Endothelial cell of hepatic sinusoid (primary cell): Measurements from ENCODE around the gene SIK2.
"Not testable (repeated sequence)": the region's sequence is repeated elsewhere in the genome, so short reads cannot be mapped to it uniquely, and the experiment has no call there.

Experiments
- in situ Hi-C: cut with HindIII; loops from 2 replicates; pipeline ENCODE4 v1.10.0; 2017; ENCODE audit warnings: low sequenced_read_pairs

SIK2 gene

GRCh38 chr11:111743700-111744099, 141.5 kb downstream of the SIK2 start:
- in situ Hi-C loops = no loop called here

- in situ Hi-C loops = no loop called here
These were observed 143.7 kb downstream of the SIK2 start for GRCh38 chr11:111745719-111746504.

DNA sequence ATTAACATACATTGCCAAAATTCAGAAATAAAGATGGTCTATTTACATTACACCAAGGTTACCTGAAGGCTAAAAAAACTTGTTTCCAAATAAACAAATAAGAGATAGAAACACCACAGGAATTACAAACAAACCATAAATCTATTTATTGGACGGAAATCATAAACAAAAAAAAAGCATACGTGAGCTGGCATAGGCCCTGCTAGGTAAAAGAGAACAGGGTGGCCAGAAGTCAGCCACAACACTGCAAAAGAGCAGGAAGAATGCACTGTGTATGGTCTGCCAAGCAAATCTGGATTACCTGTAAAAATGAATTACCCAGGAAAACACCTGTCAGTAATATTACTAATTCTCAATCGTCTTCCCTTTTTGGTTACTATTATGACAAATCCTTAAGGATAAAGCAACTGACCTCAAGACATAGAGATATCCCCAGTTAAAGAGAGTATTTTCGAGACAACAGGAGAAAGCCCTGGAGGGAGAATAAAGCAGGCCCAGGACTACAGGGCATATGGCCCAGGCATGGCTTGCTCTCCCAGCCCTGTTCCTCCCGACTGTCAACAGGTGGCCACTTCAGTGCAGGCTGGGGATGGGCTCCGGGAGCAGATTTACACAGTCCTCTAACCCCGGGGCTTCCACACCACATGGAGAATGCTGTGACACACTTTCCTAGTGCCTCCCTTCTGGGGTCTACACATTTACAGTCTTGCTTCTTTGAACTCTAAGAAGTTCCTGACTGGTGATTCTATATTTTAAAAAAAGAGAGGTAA, 146.0 kb downstream of the SIK2 start:
- in situ Hi-C loops = no loop called here

DNA sequence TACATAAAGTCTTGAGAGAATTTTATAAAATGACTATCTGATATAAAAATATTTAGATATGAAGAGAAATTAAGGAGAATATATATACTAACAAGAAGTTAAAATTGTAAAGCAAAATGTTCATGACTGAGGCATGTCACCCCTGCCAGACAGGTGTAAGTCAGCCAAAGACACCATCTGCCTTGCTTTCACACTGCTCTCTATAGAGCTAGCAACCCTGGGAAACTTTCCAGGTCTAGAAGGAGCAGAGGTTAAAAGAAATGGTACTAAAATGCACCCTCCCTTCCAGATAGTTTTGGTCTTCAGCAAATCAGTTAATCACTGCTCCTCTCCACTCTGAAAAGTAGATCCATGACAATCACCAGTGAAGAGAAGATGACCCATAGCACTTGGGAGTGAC, 147.4 kb downstream of the SIK2 start:
- in situ Hi-C loops = no loop called here

GRCh38 chr11:111756097-111756496, 153.8 kb downstream of the SIK2 start:
- in situ Hi-C loops = no loop called here

DNA sequence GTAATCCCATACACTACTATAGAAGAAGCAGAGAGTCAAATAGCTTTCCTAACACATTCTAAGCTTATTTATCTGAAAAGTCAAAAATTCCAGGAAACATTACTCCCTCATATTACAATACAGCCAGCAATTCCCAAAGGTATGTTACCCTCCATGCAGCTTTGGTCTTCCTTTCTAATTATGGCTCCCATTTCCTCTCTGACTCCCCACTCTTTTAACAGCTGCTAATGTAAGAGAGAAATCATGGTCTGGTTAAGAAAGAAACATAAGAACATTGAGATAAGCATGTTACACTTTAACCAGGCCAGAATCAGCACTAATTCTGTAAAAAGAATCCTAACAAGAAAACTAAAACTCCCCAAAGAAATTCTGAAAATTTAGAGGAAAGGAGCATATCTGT, 157.1 kb downstream of the SIK2 start:
- in situ Hi-C loops = no loop called here

DNA sequence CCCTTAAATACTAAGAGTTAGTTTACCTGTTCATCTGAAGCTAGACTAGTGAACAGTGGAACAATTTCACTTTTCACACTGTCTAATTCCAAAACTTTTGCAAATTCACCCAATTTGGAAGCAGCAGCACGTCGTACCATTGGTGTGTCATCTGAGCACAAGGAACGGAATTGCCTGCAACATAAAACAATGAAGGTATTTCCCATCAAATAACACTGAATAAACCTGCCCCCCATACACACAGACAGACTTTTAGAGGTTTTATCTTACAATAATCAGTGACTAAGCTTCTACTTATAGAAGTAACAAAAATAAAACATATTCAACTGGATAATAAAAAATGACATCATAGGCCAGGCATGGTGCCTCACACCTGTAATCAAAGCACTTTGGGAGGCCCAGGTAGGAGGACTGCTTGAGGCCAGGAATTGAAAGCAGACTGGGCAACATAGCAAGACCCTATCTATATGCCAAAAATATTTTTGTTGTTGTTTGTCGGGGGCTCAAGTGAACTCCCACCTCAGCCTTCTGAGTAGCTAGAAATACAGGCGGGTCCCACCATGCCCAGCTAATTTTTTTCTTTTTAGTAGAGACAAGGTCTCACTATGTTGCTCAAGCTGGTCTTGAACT, 157.6 kb downstream of the SIK2 start:
- in situ Hi-C loops = loop anchor here (5.0 kb wide), 1 partner anchor 33 kb away; no protein-coding TSS in a partner anchor

DNA sequence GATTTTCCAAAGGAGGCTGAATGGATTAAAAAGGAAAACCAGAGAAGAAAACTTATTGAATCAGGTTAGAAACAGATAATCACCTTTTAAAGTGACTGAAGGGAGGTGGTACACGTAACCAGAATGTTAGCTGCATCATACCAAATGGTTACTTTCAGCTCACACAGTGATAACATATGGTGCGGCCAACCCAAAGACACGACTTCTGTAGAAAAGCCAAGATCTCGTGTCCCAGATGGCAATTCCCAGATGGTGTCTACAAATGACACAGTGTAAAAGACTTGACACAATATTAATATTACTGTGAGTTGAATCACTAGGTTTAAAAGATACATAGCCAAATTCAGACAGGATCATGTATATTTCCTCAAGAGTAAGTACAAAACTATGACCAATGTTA, 158.8 kb downstream of the SIK2 start:
- in situ Hi-C loops = loop anchor here (5.0 kb wide), 1 partner anchor 34 kb away; no protein-coding TSS in a partner anchor

DNA sequence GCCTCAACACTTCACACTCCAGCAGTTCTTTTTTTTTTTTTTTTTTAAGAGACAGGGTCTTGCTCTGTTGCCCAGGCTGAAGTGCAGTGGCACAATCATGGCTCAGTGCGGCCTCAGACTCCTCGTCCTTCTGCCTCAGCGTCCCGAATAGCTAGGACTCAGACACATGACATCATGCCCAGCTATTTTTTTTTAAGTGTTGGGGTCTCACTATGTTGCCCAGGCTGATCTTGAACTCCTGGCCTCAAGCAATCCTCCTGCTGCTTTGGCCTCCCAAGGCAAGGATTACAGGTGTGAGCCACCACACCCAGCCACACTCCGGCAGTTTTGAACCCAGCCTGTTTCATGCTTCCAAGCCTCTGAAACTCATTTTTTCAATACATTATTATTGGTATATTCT, 160.3 kb downstream of the SIK2 start:
- in situ Hi-C loops = loop anchor here (5.0 kb wide), 1 partner anchor 35 kb away; no protein-coding TSS in a partner anchor

DNA sequence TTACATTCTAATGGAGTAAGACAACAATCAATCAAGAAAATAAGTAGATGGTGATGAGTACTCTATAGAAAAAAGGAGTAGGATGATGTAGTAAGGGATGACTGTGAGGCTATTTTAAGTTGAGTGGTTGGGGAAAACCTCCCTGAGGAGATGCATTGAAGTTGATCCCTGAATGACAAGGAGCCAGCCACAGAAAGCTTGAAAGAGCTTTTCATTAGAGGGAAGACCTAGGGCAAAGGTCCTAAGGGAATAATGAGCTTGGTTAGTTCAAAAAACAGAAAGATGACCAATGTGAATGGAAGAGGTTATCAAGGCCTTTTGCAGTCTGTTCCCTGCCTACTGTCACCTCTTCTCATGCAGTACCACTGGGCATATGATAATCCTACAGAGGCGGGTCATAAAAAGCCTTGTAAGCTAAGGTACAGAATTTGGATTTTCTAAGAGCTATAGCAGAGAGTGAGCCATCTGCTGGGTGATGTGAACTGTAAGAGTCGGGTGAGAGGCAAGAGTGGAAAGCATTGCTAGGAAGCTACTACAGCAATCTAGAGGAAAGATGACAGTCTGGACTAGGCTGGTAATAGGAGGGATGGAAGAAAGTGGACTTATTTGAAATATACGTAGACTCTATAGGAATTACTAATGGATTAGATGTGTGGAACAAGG, 160.9 kb downstream of the SIK2 start:
- in situ Hi-C loops = loop anchor here (5.0 kb wide), 1 partner anchor 36 kb away; no protein-coding TSS in a partner anchor

- in situ Hi-C loops = loop anchor here (5.0 kb wide), 1 partner anchor 37 kb away; no protein-coding TSS in a partner anchor
These were observed 162.4 kb downstream of the SIK2 start for GRCh38 chr11:111764621-111765020.

DNA sequence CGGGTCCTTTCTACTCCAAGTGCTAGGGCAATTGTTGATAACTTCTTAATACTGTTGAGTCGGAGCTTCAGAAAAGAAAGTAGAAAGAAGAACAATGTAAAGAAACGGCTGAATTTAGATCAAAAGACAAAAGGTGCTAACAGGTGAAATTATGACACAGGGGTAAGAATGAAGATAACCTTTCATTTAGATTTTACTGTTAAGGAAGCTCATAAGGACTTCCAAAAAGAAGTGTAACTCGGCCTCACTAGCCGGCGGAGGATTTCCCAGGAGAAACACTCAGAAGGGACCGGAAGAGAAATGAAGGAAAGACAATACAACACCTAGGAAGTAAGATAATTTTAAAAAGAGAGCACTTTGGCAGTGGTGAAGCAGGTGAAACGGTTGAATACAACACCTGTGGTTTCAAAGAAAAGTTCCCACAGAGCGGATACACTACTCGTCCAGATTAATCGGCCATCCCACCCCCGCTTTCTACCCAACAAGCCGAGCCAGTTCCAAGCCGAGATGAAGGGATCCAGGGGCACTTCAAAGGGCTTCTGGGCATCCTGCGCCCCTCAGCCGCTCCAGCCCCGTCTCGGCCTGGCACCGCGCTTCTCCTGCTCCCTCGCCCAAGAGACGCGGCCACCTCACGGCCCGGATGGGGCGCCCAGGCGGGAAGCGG, 163.2 kb downstream of the SIK2 start:
- in situ Hi-C loops = no loop called here

DNA sequence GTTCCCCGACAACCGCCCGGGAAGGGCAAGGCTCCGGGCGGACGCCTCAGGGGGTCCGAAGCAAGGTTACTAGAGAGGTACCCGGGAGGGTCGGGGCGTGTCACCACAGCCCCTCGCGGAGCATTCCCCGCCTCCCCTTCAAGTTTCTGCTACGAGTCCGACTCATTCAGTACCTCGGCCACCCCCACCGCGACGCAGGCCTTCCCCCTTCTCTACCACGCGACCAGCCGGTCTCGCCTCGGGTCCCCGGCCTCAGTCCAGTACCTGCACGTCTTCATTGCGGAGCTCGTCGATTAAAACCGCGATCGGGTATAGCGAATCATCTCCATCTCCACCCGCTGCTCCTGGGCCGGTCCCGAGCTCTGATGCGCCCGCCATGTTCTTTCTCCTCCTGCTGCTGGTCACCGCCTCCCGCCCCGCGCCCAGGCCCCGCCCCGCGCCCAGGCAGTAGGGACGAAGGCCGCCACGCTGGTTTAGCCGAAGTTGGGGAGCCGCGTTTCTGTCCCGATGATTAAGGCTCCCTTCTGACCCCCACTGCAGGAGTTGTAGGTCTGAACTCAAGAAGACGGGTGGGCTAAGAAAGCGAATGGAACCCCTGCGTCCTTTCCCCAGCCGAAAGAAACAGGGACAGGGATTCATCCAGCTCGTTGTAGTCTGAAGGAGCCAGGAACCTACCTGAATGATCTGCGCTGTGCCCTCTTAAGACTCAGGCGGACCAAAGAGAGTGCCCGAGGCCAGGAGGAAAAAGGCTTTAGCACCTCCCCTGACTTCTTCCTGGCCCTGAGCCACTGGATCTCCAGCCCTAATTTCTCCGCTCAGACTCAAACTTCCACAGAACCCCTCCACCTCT, 164.0 kb downstream of the SIK2 start, which contains the start of gene PPP2R1B:
Gene PPP2R1B, minus strand, starts transcription at position 406 of the 850 bp plus-strand sequence. Its CDS starts 28 bp downstream, at position 378.
- in situ Hi-C loops = no loop called here

GRCh38 chr11:111766834-111767142, 164.5 kb downstream of the SIK2 start:
- in situ Hi-C loops = no loop called here

DNA sequence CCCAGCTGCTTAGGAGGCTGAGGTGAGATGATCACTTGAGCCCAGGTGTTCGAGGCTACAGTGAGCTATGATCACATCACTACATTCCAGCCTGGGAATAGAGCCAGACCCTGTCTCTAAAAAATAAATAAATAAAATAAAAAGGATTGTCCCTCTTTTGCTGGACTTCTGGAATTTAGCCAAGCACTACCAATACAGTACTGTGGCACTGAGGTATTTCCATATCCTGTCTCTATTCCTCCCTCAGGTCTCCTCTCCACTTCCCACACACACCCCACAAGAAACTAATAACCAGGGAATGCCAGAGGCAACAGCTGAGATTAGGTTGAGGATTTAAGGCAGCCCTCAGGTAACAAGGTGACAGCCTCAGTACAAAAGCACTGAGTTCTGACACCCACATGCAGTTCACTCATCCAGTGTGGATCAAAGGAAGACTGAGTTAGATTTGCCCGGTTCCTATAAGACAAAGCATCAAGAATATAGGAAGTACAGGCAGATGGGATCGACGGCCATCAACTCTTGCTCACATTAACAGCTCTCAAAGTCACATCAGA, 168.4 kb downstream of the SIK2 start:
- in situ Hi-C loops = no loop called here

DNA sequence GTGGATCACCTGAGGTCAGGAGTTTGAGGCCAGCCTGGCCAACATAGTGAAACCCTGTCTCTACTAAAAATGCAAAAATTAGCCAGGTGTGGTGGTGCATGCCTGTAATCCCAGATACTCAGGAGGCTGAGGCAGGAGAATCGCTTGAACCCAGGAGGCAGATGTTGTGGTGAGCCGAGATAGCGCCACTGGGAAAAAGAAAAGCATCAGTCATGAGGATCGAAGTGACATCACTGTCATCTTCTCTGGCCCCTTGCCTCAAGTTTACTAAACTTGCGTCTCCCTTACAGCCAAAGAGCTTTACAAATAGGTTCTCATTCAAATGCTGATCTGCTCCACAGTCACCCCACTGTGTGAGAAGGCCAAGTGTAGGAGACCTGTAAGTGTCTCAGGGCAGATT, 169.0 kb downstream of the SIK2 start:
- in situ Hi-C loops = not testable (repeated sequence)

- in situ Hi-C loops = no loop called here
These were observed 170.3 kb downstream of the SIK2 start for GRCh38 chr11:111772535-111772934.

DNA sequence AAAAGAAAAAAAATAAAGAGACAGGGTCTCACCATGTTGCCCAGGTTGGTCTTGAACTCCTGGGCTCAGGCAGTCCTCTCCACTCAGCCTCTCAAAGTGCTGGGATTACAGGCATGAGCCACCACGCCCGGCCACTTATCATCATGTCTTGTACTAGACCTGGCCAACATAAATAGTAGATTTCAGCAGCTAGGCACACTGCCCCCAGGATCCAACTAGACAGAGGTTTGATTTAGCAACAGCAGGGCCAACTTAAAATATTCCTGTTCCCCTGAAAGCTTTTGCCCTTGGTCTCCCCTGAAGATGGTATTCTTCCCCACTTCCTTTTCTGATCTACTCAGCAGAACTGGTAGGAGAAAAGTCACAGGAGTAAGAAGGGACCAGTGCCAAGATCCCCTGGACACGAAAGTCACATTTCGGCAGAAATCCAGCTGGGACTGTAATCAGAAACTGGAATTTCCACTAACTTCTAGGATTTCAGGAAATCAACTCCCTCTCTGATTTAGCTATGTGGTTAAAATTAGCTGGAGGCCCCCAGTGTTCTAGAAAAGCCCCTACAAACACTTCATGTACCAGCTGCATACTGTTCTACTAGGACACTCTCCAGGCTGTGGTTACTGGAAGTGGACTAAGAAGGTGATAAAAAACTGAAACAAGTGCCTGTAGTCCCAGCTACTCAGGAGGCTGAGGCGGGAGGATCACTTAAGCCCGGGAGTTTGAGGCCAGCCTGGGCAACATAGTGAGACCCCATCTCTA, 172.9 kb downstream of the SIK2 start:
- in situ Hi-C loops = loop anchor here (5.0 kb wide), 1 partner anchor 72 kb away; no protein-coding TSS in a partner anchor
